SH-SY5Y (cell line): Measurements from ENCODE around the gene ZER1.

Experiments used
- GATA2 ChIP-seq: IDR thresholded peaks from 2 replicates; pipeline ENCODE4 v1.6.1; 2011; ENCODE audit warnings: mild to moderate bottlenecking, low read depth, low read length
- GATA3 ChIP-seq: IDR thresholded peaks from 2 replicates; pipeline ENCODE4 v1.6.1; 2011; ENCODE audit warnings: low read depth, mild to moderate bottlenecking, low read length, moderate library complexity

DNA sequence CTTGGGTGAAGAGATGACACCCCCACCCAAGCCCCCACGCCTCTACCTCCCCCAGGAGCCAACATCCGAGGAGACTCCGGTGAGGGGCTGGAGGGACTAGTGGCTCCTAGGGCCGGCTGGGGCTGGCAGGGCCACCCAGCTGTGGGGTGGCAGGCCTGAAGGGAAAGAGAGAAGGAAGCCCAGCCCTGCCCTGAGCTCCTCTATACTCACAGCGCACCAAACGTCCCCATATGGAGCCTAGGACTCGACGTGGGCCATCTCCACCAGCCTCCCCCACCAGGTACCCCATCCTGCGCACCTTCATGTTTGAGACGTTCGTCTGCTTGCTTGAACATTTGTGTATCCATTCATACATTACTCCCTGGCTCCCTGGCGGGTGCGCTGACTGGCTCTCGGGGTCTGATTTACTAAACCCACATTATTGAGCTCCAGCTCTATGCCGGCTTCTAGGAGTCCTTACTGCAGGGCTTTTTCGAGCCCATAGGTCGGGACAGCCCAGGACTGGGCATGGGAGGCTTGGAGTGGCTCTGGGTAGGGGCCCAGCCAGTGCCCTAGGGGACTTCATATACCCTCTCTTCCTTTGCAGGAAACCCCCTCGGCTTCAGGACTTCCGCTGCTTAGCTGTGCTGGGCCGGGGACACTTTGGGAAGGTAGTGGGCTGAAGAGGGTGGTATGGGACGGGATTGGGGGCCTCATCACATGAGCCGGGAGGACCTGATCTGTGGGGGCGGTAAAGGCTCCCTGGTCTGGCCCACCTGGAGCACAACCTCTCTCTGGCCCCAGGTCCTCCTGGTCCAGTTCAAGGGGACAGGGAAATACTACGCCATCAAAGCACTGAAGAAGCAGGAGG lies 56.9 kb downstream of the ZER1 start:
- TF ChIP-seq GATA3: no peak
- no peak for TF ChIP-seq GATA2
